ENCODE measurements around the gene SEMA3A. TPM values are rescaled to one million over a fixed set of nuclear protein-coding genes. Genes with fewer than 3 reads are reported as not detected.
A peak's percentile ranks its signal among the peaks of the same experiment; 100 is the strongest.

Gene SEMA3A
- total RNA-seq, 1 donor from 2014 or later = 134 TPM

- no peaks in the 10 kb centered on the region for H3K27me3 Mint-ChIP-seq (ENCODE audit: insufficient read depth, low read depth)
- H3K4me1 Mint-ChIP-seq = peaks cover 48% of the 10 kb centered on the region
- peaks cover 31% of the 10 kb centered on the region for H4K20me1 ChIP-seq (ENCODE audit: low read depth)
- H3K9ac ChIP-seq = no peak overlapping the region
- H2AFZ ChIP-seq (replicated peaks) = no peak overlapping the region
- H3K36me3 Mint-ChIP-seq = peaks cover 14% of the 10 kb centered on the region
- no peaks in the 10 kb centered on the region for H3K9me3 ChIP-seq (ENCODE audit: low read depth)
- peak overlapping the region; percentile 10 for H3K27ac Mint-ChIP-seq
- H3K9me3 Mint-ChIP-seq = peaks cover 3% of the 10 kb centered on the region
- H3K4me3 Mint-ChIP-seq = no peak overlapping the region
- DNase-seq (ENCODE audit: low spot score) = no peak
- H3K4me1 ChIP-seq = peaks cover 48% of the 10 kb centered on the region
- H3K79me2 ChIP-seq (ENCODE audit: low read depth) = peaks cover 95% of the 10 kb centered on the region
- no peaks in the 10 kb centered on the region for H3K27me3 ChIP-seq
- no peak for TF ChIP-seq EZH2phosphoT487 (IDR thresholded peaks at IDR 0.05)
- no peak for TF ChIP-seq CTCF (IDR thresholded peaks at IDR 0.05)
- TF ChIP-seq EZH2 (IDR thresholded peaks at IDR 0.05) = no peak
- H3K4me3 ChIP-seq = no peak overlapping the region
- H3K4me2 ChIP-seq = peak overlapping the region; percentile 23
- no peaks in the 10 kb centered on the region for H3K36me3 ChIP-seq
- H3K27ac ChIP-seq = no peak overlapping the region
- H3F3A ChIP-seq (ENCODE audit: low read depth) = peaks cover 8% of the 10 kb centered on the region
These were observed 48.7 kb downstream of the SEMA3A start for GRCh38 chr7:84145892-84146291.

- Histone ChIP-seq H2AFZ (replicated peaks) (no peak overlapping the region), H3F3A (ENCODE audit: low read depth) (peaks cover 8% of the 10 kb centered on the region), H3K9ac (no peak overlapping the region), H3K36me3 (no peaks in the 10 kb centered on the region), H4K20me1 (ENCODE audit: low read depth) (peaks cover 34% of the 10 kb centered on the region), H3K79me2 (ENCODE audit: low read depth) (peaks cover 100% of the 10 kb centered on the region), H3K27ac (no peak overlapping the region), H3K4me1 (peaks cover 47% of the 10 kb centered on the region), H3K4me2 (no peak overlapping the region), H3K9me3 (ENCODE audit: low read depth) (no peaks in the 10 kb centered on the region), H3K4me3 (no peak overlapping the region), H3K27me3 (no peaks in the 10 kb centered on the region)
- Mint-ChIP-seq H3K9me3 (peaks cover 3% of the 10 kb centered on the region), H3K27me3 (ENCODE audit: insufficient read depth, low read depth) (no peaks in the 10 kb centered on the region), H3K27ac (no peak overlapping the region), H3K36me3 (peaks cover 21% of the 10 kb centered on the region), H3K4me1 (peaks cover 49% of the 10 kb centered on the region), H3K4me3 (no peak overlapping the region)
- no peak for TF ChIP-seq EZH2 (IDR thresholded peaks at IDR 0.05)
- no peak for TF ChIP-seq CTCF (IDR thresholded peaks at IDR 0.05)
- no peak for TF ChIP-seq EZH2phosphoT487 (IDR thresholded peaks at IDR 0.05)
- no peak for DNase-seq (ENCODE audit: low spot score)
These were observed 49.7 kb downstream of the SEMA3A start for GRCh38 chr7:84144935-84145334.

- H3K36me3 ChIP-seq = no peaks in the 10 kb centered on the region
- Mint-ChIP-seq H3K9me3 (peaks cover 3% of the 10 kb centered on the region), H3K4me1 (peaks cover 47% of the 10 kb centered on the region), H3K36me3 (peaks cover 22% of the 10 kb centered on the region), H3K27ac (no peak overlapping the region), H3K4me3 (no peak overlapping the region), H3K27me3 (ENCODE audit: insufficient read depth, low read depth) (no peaks in the 10 kb centered on the region)
- H3K9ac ChIP-seq = no peak overlapping the region
- H3K79me2 ChIP-seq (ENCODE audit: low read depth) = peaks cover 100% of the 10 kb centered on the region
- H2AFZ ChIP-seq (replicated peaks) = no peak overlapping the region
- peaks cover 36% of the 10 kb centered on the region for H4K20me1 ChIP-seq (ENCODE audit: low read depth)
- peaks cover 46% of the 10 kb centered on the region for H3K4me1 ChIP-seq
- no peak overlapping the region for H3K27ac ChIP-seq
- no peaks in the 10 kb centered on the region for H3K9me3 ChIP-seq (ENCODE audit: low read depth)
- no peak overlapping the region for H3K4me2 ChIP-seq
- no peak for DNase-seq (ENCODE audit: low spot score)
- peaks cover 8% of the 10 kb centered on the region for H3F3A ChIP-seq (ENCODE audit: low read depth)
- no peak overlapping the region for H3K4me3 ChIP-seq
- no peak for TF ChIP-seq EZH2 (IDR thresholded peaks at IDR 0.05)
- TF ChIP-seq CTCF (IDR thresholded peaks at IDR 0.05) = no peak
- TF ChIP-seq EZH2phosphoT487 (IDR thresholded peaks at IDR 0.05) = no peak
- H3K27me3 ChIP-seq = no peaks in the 10 kb centered on the region
These were observed 50.1 kb downstream of the SEMA3A start for GRCh38 chr7:84144480-84144879.
